Breast epithelium (tissue), 4 donors: ENCODE data around the gene SPTSSB. TPM values are rescaled to one million over a fixed set of nuclear protein-coding genes. Genes with fewer than 3 reads are reported as not detected.

Experiments
- DNase-seq, 2 donors: peaks; one replicate each; pipeline ENCODE4 v3.0.0-alpha.2; 2019; ENCODE audit warnings: low spot score in 2 of 2
- H3K27ac ChIP-seq, 2 donors: fragments of 200-600 bp; sonication (generic) in 1 of 2; one replicate each; pipeline ENCODE4 v1.5.1; 2016 to 2019; ENCODE audit warnings: mild to moderate bottlenecking in 1 of 2
- H3K27me3 ChIP-seq, 2 donors: fragments of 200-600 bp; sonication (generic) in 1 of 2; one replicate each; pipeline versions ENCODE4 v1.5.1 to v1.6.0; 2017 to 2019; ENCODE audit warnings: control low read depth in 1 of 2, mild to moderate bottlenecking in 1 of 2
- H3K36me3 ChIP-seq: fragments of 200-600 bp; one replicate; pipeline ENCODE4 v1.5.1; 2019
- H3K4me1 ChIP-seq, 2 donors: fragments of 200-600 bp; sonication (generic); one replicate each; pipeline ENCODE4 v1.5.1; 2016 to 2019; ENCODE audit warnings: control low read depth in 1 of 2
- H3K4me3 ChIP-seq, 3 donors: fragments of 200-600 bp; sonication (generic); 1 replicate in 2 of 3; 2 replicates in 1 of 3; pipeline ENCODE4 v1.5.1; 2016 to 2019; ENCODE audit warnings: mild to moderate bottlenecking in 3 of 3, moderate library complexity in 2 of 3
- H3K9me3 ChIP-seq, 2 donors: fragments of 200-600 bp; sonication (generic) in 1 of 2; one replicate each; pipeline ENCODE4 v1.5.1; 2016 to 2019; ENCODE audit warnings: control low read depth in 1 of 2
- POLR2A ChIP-seq: fragments of 450-650 bp; IDR thresholded peaks from one replicate; pipeline ENCODE4 v1.6.1; 2016; ENCODE audit warnings: antibody characterized with exemption, mild to moderate bottlenecking, moderate library complexity
- POLR2AphosphoS5 ChIP-seq, 3 donors: sonication (generic); formaldehyde crosslinking; IDR thresholded peaks; one replicate each; pipeline ENCODE4 v1.6.1; 2017; ENCODE audit warnings: antibody characterized with exemption in 3 of 3
- intact Hi-C: fragments of 100-400 bp; cut with DNase I; formaldehyde crosslinking; loops from one replicate; pipeline ENCODE4 v1.15.1; 2023; ENCODE audit warnings: low total_unique reads
- total RNA-seq, 3 donors: library from RNA; depleted of rRNA; stranded (reverse); fragments of >200 nt; gene quantifications; one replicate each; pipeline ENCODE4 v1.1.0, GENCODE V29; 2016
- TF ChIP-seq, protein P1 (sequence below), 3 donors: fragments of 450-650 bp; IDR thresholded peaks; one replicate each; pipeline ENCODE4 v1.5.1; 2016 to 2017; ENCODE audit warnings: antibody characterized with exemption in 3 of 3, mild to moderate bottlenecking in 3 of 3, moderate library complexity in 3 of 3

Gene SPTSSB
- total RNA-seq, 3 donors from 2014 or later, result 0.16 to 2.0 (median 1.5) TPM

DNA sequence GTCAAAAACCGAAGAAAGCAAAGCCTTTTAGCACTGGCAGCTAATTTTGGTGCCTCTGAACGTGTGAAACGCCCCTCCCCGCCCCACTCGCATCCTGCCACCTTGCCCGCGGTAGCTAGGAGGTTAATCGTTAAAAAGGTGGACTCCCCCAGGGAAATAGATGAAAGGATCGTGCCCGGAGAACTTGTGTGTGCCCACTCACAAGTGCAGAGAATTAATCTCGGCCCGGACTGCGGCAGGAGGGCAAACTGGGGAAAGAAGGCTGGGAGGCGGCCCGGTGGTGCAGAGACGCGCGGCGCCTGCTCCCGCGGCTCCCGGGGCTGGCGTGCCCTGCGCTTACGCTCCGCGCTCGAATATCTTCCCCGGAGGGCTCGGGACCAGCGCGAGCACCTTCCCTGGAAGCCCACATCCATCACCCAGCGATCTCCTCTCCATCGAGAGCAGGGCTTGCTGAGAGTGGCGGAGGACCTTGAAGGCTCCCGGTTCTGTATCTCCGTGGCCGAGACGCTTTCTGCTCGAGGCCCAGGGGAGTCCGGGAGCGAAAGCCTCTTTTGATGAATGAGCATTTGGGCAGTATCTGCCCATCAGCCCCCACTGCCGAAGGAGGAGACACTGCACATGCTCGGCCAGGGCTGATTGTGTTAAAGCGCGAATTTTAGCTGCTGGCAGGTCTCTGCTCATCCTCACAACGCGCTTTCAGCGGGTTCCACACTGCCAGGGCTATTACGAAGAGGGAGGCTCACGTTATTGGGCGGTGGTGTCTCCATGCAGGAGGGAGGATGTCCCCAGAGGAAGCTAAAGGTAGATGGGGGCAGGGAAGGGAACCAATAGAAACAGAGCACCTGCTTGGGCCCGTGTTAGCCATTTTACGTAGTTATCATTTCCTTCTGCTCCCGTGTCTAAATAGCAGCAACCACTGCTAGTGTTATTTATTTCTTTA is 1.3 kb upstream of the SPTSSB start:
- intact Hi-C loops, result no loop called here
- no peaks in the 10 kb centered on the region for H3K9me3 ChIP-seq
- peak overlapping the region; percentile 69 to 81 for H3K27ac ChIP-seq
- DNase-seq, result no peak
- no peaks in the 10 kb centered on the region for H3K27me3 ChIP-seq
- H3K4me3 ChIP-seq, result peak overlapping the region; percentile 41 to 79 (median 56)
- H3K4me1 ChIP-seq, result peaks cover 0 to 4% of the 10 kb centered on the region in 2 donors
- TF ChIP-seq POLR2AphosphoS5 (IDR thresholded peaks at IDR 0.05) (no peak), POLR2A (no peak)
- TF ChIP-seq, protein P1, sequence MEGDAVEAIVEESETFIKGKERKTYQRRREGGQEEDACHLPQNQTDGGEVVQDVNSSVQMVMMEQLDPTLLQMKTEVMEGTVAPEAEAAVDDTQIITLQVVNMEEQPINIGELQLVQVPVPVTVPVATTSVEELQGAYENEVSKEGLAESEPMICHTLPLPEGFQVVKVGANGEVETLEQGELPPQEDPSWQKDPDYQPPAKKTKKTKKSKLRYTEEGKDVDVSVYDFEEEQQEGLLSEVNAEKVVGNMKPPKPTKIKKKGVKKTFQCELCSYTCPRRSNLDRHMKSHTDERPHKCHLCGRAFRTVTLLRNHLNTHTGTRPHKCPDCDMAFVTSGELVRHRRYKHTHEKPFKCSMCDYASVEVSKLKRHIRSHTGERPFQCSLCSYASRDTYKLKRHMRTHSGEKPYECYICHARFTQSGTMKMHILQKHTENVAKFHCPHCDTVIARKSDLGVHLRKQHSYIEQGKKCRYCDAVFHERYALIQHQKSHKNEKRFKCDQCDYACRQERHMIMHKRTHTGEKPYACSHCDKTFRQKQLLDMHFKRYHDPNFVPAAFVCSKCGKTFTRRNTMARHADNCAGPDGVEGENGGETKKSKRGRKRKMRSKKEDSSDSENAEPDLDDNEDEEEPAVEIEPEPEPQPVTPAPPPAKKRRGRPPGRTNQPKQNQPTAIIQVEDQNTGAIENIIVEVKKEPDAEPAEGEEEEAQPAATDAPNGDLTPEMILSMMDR (IDR thresholded peaks at IDR 0.05), result no peak
- no peaks in the 10 kb centered on the region for H3K36me3 ChIP-seq

- TF ChIP-seq, protein P1 (IDR thresholded peaks at IDR 0.05), result no peak
- TF ChIP-seq POLR2AphosphoS5 (IDR thresholded peaks at IDR 0.05) (no peak), POLR2A (no peak)
- DNase-seq, result no peak
- intact Hi-C loops, result no loop called here
- H3K9me3 ChIP-seq, result no peaks in the 10 kb centered on the region
- no peak overlapping the region for H3K4me3 ChIP-seq
- no peaks in the 10 kb centered on the region for H3K36me3 ChIP-seq
- no peak overlapping the region for H3K27ac ChIP-seq
- no peaks in the 10 kb centered on the region for H3K27me3 ChIP-seq
- H3K4me1 ChIP-seq, result peaks cover 0 to 4% of the 10 kb centered on the region in 2 donors
Measured at GRCh38 chr3:161369531-161369930, 1.8 kb downstream of the SPTSSB start.

GRCh38 chr3:161366094-161366493 is 5.2 kb downstream of the SPTSSB start:
- H3K27ac ChIP-seq, result no peak overlapping the region
- TF ChIP-seq POLR2A, result no peak
- TF ChIP-seq POLR2AphosphoS5 (IDR thresholded peaks at IDR 0.05), result no peak
- TF ChIP-seq, protein P1 (IDR thresholded peaks at IDR 0.05), result no peak
- no peak overlapping the region for H3K4me3 ChIP-seq
- no peaks in the 10 kb centered on the region for H3K9me3 ChIP-seq
- no peaks in the 10 kb centered on the region for H3K4me1 ChIP-seq
- H3K36me3 ChIP-seq, result no peaks in the 10 kb centered on the region
- H3K27me3 ChIP-seq, result no peaks in the 10 kb centered on the region
- DNase-seq, result no peak
- intact Hi-C loops, result no loop called here

- H3K4me3 ChIP-seq, result no peak overlapping the region
- no peaks in the 10 kb centered on the region for H3K27me3 ChIP-seq
- DNase-seq, result no peak
- no peak overlapping the region for H3K27ac ChIP-seq
- H3K4me1 ChIP-seq, result no peaks in the 10 kb centered on the region
- intact Hi-C loops, result no loop called here
- no peaks in the 10 kb centered on the region for H3K9me3 ChIP-seq
- TF ChIP-seq, protein P1 (IDR thresholded peaks at IDR 0.05), result no peak
- TF ChIP-seq POLR2AphosphoS5 (IDR thresholded peaks at IDR 0.05), result no peak
- no peak for TF ChIP-seq POLR2A
- no peaks in the 10 kb centered on the region for H3K36me3 ChIP-seq
Measured at GRCh38 chr3:161358488-161358887, 12.8 kb downstream of the SPTSSB start.

- no peaks in the 10 kb centered on the region for H3K27me3 ChIP-seq
- TF ChIP-seq, protein P1 (IDR thresholded peaks at IDR 0.05), result no peak
- TF ChIP-seq POLR2A (no peak), POLR2AphosphoS5 (IDR thresholded peaks at IDR 0.05) (no peak)
- H3K4me1 ChIP-seq, result no peaks in the 10 kb centered on the region
- no peak for DNase-seq
- intact Hi-C loops, result no loop called here
- no peak overlapping the region for H3K27ac ChIP-seq
- H3K36me3 ChIP-seq, result no peaks in the 10 kb centered on the region
- no peak overlapping the region for H3K4me3 ChIP-seq
- H3K9me3 ChIP-seq, result no peaks in the 10 kb centered on the region
Measured at GRCh38 chr3:161356287-161356686, 15.0 kb downstream of the SPTSSB start.
